ENCODE results near the gene SOBP.

SOBP gene

DNA sequence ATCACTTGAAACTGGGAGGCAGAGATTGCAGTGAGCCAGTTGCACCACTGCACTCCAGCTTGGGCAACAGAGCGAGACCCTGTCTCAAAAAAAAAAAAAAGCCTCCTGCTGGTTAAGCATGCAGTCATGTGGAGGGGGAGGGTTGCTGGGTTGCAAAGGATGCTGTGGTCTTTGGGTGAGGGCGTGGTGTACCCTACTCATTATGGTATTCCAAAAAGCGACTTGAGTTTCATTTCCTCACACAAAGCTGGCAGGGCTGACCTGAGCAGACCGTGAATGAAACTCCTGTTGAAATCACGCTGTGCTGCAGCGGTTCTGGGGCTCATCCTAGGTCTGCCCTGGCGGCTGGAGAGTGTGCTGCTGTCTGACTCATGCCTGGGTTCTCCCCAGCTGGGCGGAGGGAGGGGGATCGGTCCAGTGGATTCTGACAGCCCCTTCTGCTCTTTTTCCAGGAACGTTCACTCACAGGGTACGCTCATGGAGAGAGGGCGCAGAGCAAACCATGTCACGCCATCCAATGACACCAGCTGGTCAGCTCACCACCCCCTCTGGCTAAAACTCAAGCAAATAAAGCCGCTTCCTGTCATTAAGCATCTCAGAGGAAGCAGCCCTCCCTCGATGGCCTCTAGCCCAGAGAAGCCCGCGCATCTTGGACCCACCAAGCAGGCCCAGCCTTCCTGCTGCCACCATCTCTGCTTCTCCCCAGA lies 168.0 kb downstream of the SOBP start:
- TF ChIP-seq GATA3 (IDR thresholded peaks at IDR 0.05; ENCODE audit: low read depth, low read length): no peak

DNA sequence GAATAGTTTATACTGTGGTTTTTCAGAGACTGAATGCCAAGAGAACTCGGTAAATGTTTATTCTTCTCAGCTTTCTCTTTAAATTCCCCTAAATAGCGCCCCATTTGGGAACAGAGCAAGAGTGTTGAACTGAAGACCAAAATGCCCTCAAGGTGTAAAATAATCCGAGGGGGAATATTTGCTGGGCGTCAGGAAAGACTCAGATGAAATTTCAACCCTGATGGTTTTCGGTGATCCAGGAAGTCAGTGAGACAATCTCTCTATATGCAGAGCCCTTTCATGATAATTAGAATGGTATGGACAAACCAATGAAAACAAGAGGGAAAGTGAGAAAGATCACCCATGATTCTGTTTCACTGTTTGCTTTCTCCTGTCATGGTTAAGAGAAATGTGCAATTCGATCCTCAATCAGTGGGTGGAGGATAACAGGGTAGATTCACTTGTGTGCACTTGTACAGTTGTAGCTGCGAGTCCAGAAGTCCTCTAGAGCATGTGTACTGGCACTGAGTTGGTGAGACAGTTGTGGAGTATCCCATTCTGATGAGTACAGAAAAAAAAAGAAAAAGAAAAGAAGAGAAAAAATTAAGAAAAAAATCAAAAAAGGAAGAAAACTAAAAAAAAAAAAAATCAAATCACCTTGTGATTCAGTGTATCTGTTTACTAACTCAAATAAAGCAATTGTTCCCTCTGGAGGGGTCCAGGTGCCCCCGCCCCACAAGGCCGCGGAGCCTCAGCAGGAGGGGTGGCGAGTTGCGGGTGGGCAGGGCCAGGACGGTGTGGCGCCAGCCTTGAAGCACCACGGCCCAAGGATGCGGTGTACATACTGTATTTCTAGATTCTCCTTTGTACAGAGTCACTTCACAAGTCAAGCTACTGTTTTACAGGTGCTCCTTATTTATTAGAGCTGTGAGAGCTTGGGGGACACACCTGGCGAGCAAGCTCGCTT lies 169.3 kb downstream of the SOBP start:
- TF ChIP-seq GATA2 (IDR thresholded peaks at IDR 0.05; ENCODE audit: low read depth, low read length): no peak
- no peak for TF ChIP-seq GATA3 (IDR thresholded peaks at IDR 0.05; ENCODE audit: low read depth, low read length)

GRCh38 chr6:107660839-107661238 lies 170.9 kb downstream of the SOBP start:
- TF ChIP-seq GATA3 (IDR thresholded peaks at IDR 0.05; ENCODE audit: low read depth, low read length): no peak
- TF ChIP-seq GATA2 (IDR thresholded peaks at IDR 0.05; ENCODE audit: low read depth, low read length): no peak

- TF ChIP-seq GATA2 (IDR thresholded peaks at IDR 0.05; ENCODE audit: low read depth, low read length) (no peak), GATA3 (IDR thresholded peaks at IDR 0.05; ENCODE audit: low read depth, low read length) (no peak)
These were observed 171.4 kb downstream of the SOBP start for GRCh38 chr6:107661291-107661690.

- TF ChIP-seq GATA2 (IDR thresholded peaks at IDR 0.05; ENCODE audit: low read depth, low read length) (no peak), GATA3 (IDR thresholded peaks at IDR 0.05; ENCODE audit: low read depth, low read length) (no peak)
These were observed 172.4 kb downstream of the SOBP start for GRCh38 chr6:107662333-107662732.

DNA sequence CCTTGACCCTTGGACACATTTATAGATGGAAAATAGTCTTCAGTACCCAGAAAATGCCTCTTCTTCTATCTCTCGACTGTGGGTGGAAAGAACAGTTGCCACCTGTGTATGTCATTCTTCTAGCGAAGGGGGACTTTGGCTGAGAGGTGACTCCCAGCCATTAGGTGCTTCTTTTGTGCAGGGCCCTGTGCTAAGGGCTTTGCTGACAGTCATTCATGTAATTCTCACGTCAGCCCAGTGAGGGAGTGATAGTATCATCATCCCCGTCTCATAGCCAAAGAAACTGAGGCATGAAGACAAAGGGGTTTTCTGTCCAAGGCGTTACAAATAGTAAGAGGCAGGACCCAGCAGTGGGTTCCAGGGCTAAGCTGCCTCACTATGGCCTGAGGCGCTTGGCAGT lies 173.4 kb downstream of the SOBP start:
- TF ChIP-seq GATA2 (IDR thresholded peaks at IDR 0.05; ENCODE audit: low read depth, low read length): no peak
- no peak for TF ChIP-seq GATA3 (IDR thresholded peaks at IDR 0.05; ENCODE audit: low read depth, low read length)

GRCh38 chr6:107665382-107665781 lies 175.5 kb downstream of the SOBP start:
- TF ChIP-seq GATA2 (IDR thresholded peaks at IDR 0.05; ENCODE audit: low read depth, low read length) (no peak), GATA3 (IDR thresholded peaks at IDR 0.05; ENCODE audit: low read depth, low read length) (no peak)

DNA sequence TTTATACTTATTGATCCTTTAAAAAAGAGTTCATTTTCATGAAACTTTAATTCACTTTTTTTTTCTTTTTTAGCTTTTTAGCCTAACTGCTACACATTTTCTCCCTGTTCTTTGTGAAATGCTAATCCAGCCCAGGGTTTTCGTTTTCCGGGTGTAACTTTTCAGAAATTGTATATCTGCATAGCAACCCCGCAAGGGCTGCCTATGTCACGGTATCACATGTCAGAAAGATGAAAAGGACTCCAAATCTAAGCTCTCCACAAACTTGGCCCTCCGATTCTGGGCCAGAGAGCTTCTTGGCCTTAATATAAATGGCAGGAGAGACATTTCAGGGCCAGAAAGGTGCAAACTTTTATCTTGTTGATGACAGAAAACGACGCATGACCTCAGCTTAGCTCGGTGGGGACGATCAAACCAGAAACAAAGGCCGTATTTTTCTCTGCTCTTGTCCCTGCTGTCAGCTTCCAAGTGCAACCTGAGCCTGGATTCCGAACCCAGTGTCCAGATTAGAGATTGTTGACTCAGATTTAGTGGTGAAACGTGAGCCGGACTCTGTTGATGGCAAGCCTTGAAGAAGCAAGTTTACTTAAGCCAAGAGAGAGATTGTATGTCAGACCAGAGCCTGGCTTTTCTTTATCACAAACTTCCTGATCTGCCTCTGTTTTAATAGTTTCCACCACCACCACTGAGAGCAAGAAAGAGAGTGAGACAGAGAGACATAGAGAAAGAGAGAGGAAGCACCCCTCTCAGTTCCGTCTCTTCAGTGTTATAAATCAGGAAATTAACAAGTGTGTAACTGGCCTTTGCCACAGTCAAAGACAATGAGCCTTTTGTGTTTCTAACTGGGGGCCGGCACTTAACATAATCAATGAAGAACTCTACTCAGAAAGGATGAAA lies 176.4 kb downstream of the SOBP start:
- no peak for TF ChIP-seq GATA3 (IDR thresholded peaks at IDR 0.05; ENCODE audit: low read depth, low read length)
- TF ChIP-seq GATA2 (IDR thresholded peaks at IDR 0.05; ENCODE audit: low read depth, low read length): no peak

GRCh38 chr6:107666981-107667601 lies 177.2 kb downstream of the SOBP start:
- TF ChIP-seq GATA2 (IDR thresholded peaks at IDR 0.05; ENCODE audit: low read depth, low read length) (no peak), GATA3 (IDR thresholded peaks at IDR 0.05; ENCODE audit: low read depth, low read length) (no peak)

- TF ChIP-seq GATA2 (IDR thresholded peaks at IDR 0.05; ENCODE audit: low read depth, low read length): no peak
- TF ChIP-seq GATA3 (IDR thresholded peaks at IDR 0.05; ENCODE audit: low read depth, low read length): no peak
These were observed 177.9 kb downstream of the SOBP start for GRCh38 chr6:107667790-107668189.

DNA sequence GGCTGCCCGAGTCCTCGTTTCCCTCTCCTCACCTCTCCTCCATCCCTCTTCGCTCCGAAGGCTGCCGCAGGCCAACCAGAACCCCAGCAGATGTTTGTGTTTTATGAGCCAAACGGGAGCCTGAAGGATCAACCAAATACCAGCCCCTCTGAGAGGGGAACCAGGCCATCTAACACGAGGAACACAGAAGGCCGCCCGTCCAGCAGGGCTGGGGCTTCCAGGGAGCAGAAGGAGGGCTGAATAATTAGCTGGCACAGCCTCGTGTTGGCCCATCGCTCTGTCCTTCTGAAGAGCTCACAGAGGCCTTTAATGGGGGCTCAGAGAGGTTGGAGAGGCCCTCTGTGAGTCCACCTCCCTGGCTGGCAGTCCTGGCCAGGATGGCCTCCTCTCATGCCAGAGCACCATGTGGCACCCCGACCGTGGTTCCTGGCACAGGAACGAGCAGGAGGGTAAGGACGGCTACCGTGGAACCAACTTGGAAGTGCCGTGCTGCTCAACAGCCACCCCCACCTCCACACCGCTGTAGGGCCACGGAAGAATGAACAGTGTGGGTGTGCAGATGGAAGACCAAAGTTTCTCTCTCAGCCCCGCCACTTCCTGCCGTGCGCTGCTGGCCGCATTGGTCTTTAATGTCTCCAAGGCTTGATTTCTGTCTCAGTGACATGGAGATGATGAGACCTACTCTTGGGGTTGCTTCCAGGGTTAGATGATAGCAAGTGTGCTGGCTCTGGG lies 179.0 kb downstream of the SOBP start:
- TF ChIP-seq GATA2 (IDR thresholded peaks at IDR 0.05; ENCODE audit: low read depth, low read length) (no peak), GATA3 (IDR thresholded peaks at IDR 0.05; ENCODE audit: low read depth, low read length) (no peak)

DNA sequence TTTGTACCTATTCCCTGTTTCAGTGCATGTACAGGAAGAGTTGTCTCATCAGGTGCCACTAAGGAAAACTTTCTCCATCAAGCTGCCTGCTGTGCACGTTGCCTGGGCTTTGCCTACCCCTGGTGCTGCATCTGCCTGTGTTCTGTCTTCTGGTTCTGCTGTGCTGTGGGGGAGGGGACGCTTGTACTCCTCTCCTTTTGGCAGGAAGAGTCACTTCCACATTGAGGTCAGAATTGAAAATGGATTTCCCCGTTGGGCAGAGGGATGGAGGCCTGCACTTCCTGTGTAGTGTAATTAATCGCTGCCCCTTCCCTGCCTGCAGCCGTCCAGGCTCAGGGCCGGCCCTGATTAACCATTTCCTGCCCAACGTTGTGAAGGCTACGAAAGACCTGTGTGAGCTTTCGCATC lies 180.9 kb downstream of the SOBP start:
- TF ChIP-seq GATA3 (IDR thresholded peaks at IDR 0.05; ENCODE audit: low read depth, low read length): no peak
- TF ChIP-seq GATA2 (IDR thresholded peaks at IDR 0.05; ENCODE audit: low read depth, low read length): no peak

- TF ChIP-seq GATA3 (IDR thresholded peaks at IDR 0.05; ENCODE audit: low read depth, low read length): no peak
- no peak for TF ChIP-seq GATA2 (IDR thresholded peaks at IDR 0.05; ENCODE audit: low read depth, low read length)
These were observed 183.2 kb downstream of the SOBP start for GRCh38 chr6:107673076-107673494.

Measured in SH-SY5Y (cell line).